ENCODE data around the gene CNGA4.

GRCh38 chr11:6214530-6214929, 24.4 kb upstream of the CNGA4 start:
- TF ChIP-seq CTCF (conservative IDR thresholded peaks at IDR 0.05; ENCODE audit: low read depth, low read length), result no peak
- TF ChIP-seq RAD21 (IDR thresholded peaks at IDR 0.05; ENCODE audit: low read length), result no peak
- TF ChIP-seq MXI1 (IDR thresholded peaks at IDR 0.05; ENCODE audit: borderline replicate concordance, low read depth, low read length), result no peak
- no peak for TF ChIP-seq FOS (IDR thresholded peaks at IDR 0.05; ENCODE audit: low read depth, low read length)
- TF ChIP-seq POLR2A (IDR thresholded peaks at IDR 0.05; ENCODE audit: low read depth, low read length), result no peak
- TF ChIP-seq USF2 (IDR thresholded peaks at IDR 0.05; ENCODE audit: low read depth, low read length), result no peak
- no peak for TF ChIP-seq RCOR1 (IDR thresholded peaks at IDR 0.05; ENCODE audit: insufficient replicate concordance, low read length)
- no peak for TF ChIP-seq SMC3 (IDR thresholded peaks at IDR 0.05; ENCODE audit: low read depth, low read length)
- no peak for TF ChIP-seq MAZ (IDR thresholded peaks at IDR 0.05; ENCODE audit: borderline replicate concordance, low read depth, low read length)
- no peak for TF ChIP-seq BHLHE40 (IDR thresholded peaks at IDR 0.05; ENCODE audit: low read depth, low read length)
- TF ChIP-seq ELK1 (IDR thresholded peaks at IDR 0.05; ENCODE audit: borderline replicate concordance, low read depth, low read length), result no peak
- no peak for TF ChIP-seq RFX5 (IDR thresholded peaks at IDR 0.05; ENCODE audit: low read depth, low read length)
